ENCODE results near the gene STX10. TPM values are rescaled to one million over a fixed set of nuclear protein-coding genes. Genes with fewer than 3 reads are reported as not detected.

Gene STX10
- total and polyA plus RNA-seq, 9 of the 15 experiments (the other 6 are each of a cell fraction or from before 2014, with no cell fraction given) = 0.51 to 66.3 (median 31.0) TPM

DNA sequence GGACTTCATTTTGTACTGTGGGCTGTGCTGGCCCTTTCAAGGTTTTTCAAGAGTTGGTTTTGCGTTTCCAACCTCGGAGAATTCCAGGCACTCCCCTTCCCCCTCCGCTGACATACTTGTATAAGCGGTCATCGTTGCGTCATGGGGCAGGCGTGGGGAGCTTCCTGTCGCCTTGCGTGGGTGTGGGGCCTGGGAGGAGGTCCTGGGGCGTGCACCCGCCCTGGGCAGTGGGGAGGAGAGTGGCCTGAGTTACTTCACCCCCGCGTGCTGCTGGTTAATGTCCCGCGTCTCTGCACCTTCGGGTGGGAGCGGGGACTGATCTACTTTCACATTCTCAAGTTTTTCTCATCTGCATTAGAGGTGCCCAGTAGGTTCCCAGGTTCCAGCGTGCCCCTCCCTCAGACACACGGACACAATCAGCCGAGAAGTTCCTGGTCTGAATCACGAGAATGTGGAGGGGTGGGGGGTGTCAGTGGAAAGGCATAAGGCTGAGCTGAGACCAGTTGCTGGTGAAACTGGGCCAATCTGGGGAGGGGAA lies 4.1 kb upstream of the STX10 start (continued):
- TF ChIP-seq, protein P1, sequence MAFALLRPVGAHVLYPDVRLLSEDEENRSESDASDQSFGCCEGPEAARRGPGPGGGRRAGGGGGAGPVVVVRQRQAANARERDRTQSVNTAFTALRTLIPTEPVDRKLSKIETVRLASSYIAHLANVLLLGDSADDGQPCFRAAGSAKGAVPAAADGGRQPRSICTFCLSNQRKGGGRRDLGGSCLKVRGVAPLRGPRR (CRISPR knock-in tag; IDR thresholded peaks at IDR 0.05) = no peak
- TF ChIP-seq FOSL1 (tag; conservative IDR thresholded peaks at IDR 0.05) = peak; percentile 36; the same call in 1 of the 2 replicates
- TF ChIP-seq, protein P2, sequence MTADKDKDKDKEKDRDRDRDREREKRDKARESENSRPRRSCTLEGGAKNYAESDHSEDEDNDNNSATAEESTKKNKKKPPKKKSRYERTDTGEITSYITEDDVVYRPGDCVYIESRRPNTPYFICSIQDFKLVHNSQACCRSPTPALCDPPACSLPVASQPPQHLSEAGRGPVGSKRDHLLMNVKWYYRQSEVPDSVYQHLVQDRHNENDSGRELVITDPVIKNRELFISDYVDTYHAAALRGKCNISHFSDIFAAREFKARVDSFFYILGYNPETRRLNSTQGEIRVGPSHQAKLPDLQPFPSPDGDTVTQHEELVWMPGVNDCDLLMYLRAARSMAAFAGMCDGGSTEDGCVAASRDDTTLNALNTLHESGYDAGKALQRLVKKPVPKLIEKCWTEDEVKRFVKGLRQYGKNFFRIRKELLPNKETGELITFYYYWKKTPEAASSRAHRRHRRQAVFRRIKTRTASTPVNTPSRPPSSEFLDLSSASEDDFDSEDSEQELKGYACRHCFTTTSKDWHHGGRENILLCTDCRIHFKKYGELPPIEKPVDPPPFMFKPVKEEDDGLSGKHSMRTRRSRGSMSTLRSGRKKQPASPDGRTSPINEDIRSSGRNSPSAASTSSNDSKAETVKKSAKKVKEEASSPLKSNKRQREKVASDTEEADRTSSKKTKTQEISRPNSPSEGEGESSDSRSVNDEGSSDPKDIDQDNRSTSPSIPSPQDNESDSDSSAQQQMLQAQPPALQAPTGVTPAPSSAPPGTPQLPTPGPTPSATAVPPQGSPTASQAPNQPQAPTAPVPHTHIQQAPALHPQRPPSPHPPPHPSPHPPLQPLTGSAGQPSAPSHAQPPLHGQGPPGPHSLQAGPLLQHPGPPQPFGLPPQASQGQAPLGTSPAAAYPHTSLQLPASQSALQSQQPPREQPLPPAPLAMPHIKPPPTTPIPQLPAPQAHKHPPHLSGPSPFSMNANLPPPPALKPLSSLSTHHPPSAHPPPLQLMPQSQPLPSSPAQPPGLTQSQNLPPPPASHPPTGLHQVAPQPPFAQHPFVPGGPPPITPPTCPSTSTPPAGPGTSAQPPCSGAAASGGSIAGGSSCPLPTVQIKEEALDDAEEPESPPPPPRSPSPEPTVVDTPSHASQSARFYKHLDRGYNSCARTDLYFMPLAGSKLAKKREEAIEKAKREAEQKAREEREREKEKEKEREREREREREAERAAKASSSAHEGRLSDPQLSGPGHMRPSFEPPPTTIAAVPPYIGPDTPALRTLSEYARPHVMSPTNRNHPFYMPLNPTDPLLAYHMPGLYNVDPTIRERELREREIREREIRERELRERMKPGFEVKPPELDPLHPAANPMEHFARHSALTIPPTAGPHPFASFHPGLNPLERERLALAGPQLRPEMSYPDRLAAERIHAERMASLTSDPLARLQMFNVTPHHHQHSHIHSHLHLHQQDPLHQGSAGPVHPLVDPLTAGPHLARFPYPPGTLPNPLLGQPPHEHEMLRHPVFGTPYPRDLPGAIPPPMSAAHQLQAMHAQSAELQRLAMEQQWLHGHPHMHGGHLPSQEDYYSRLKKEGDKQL (CRISPR knock-in tag; IDR thresholded peaks at IDR 0.05; ENCODE audit: borderline replicate concordance) = peak; percentile 66; the same call in 1 of the 2 replicates
- TF ChIP-seq, protein P3, sequence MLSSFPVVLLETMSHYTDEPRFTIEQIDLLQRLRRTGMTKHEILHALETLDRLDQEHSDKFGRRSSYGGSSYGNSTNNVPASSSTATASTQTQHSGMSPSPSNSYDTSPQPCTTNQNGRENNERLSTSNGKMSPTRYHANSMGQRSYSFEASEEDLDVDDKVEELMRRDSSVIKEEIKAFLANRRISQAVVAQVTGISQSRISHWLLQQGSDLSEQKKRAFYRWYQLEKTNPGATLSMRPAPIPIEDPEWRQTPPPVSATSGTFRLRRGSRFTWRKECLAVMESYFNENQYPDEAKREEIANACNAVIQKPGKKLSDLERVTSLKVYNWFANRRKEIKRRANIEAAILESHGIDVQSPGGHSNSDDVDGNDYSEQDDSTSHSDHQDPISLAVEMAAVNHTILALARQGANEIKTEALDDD (IDR thresholded peaks at IDR 0.05) = no peak
- TF ChIP-seq, protein P4, sequence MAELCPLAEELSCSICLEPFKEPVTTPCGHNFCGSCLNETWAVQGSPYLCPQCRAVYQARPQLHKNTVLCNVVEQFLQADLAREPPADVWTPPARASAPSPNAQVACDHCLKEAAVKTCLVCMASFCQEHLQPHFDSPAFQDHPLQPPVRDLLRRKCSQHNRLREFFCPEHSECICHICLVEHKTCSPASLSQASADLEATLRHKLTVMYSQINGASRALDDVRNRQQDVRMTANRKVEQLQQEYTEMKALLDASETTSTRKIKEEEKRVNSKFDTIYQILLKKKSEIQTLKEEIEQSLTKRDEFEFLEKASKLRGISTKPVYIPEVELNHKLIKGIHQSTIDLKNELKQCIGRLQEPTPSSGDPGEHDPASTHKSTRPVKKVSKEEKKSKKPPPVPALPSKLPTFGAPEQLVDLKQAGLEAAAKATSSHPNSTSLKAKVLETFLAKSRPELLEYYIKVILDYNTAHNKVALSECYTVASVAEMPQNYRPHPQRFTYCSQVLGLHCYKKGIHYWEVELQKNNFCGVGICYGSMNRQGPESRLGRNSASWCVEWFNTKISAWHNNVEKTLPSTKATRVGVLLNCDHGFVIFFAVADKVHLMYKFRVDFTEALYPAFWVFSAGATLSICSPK (IDR thresholded peaks at IDR 0.05; ENCODE audit: borderline replicate concordance) = no peak
- no peak; the same call in 1 of the 2 replicates for TF ChIP-seq TGIF2 (CRISPR knock-in tag; IDR thresholded peaks at IDR 0.05)
- TF ChIP-seq, protein P5, sequence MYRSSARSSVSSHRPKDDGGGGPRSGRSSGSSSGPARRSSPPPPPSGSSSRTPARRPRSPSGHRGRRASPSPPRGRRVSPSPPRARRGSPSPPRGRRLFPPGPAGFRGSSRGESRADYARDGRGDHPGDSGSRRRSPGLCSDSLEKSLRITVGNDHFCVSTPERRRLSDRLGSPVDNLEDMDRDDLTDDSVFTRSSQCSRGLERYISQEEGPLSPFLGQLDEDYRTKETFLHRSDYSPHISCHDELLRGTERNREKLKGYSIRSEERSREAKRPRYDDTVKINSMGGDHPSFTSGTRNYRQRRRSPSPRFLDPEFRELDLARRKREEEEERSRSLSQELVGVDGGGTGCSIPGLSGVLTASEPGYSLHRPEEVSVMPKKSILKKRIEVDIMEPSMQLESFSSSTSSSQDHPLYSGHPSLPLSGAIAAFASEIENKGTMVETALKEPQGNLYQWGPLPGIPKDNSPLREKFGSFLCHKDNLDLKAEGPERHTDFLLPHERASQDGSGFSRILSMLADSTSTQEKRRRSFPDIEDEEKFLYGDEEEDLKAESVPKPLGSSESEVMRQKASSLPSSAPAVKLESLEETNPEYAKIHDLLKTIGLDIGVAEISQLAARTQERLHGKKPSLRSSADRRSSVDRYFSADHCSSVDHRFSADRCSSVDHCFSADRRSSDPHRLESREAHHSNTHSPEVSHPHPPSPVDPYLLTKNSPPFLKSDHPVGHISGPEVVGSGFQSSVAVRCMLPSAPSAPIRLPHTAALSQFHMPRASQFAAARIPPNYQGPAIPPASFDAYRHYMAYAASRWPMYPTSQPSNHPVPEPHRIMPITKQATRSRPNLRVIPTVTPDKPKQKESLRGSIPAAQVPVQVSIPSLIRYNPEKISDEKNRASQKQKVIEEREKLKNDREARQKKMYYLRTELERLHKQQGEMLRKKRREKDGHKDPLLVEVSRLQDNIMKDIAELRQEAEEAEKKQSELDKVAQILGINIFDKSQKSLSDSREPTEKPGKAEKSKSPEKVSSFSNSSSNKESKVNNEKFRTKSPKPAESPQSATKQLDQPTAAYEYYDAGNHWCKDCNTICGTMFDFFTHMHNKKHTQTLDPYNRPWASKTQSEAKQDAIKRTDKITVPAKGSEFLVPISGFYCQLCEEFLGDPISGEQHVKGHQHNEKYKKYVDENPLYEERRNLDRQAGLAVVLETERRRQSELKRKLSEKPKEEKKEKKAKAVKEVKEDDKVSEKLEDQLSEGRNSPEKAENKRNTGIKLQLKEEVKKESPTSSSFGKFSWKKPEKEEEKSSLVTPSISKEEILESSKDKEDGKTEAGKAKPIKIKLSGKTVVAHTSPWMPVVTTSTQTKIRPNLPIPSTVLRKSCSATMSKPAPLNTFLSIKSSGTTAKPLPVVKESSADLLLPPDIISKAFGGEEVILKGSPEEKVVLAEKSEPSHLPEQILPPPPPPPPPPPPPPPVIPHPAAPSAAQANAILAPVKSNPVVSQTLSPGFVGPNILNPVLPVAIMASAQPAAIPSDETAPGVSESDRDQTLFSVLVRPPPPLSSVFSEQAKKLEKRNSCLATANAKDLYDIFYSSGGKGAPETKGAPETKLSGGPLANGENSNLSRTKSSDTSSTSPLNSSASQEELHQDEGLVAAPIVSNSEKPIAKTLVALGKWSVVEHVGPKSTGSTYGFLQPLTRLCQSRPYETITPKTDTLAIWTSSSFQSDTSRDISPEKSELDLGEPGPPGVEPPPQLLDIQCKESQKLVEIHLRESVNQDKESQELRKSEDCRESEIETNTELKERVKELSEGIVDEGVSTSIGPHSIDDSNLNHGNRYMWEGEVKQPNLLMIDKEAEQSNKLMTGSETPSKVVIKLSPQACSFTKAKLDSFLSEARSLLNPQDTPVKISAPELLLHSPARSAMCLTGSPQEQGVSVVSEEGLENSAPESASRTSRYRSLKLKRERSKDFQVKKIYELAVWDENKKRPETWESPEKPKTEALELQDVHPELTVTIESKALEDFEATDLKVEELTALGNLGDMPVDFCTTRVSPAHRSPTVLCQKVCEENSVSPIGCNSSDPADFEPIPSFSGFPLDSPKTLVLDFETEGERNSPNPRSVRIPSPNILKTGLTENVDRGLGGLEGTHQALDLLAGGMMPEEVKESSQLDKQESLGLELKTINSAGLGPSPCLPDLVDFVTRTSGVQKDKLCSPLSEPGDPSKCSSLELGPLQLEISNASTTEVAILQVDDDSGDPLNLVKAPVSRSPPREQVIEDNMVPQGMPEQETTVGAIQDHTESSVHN (IDR thresholded peaks at IDR 0.05; ENCODE audit: borderline replicate concordance in 1 of 2, low read depth in 1 of 2) = peak in 1 of 2 experiments; percentile 47; a peak in 1 of 4 replicates
- no peak for TF ChIP-seq YBX1 (IDR thresholded peaks at IDR 0.05)
- no peak for TF ChIP-seq KDM4B (IDR thresholded peaks at IDR 0.05; ENCODE audit: borderline replicate concordance in 2 of 2, low read depth in 1 of 2)

Data from K562 (cell line).